Ovary (tissue), 9 donors: Measurements from ENCODE around the gene SLC2A5. TPM values are rescaled to one million over a fixed set of nuclear protein-coding genes. Genes with fewer than 3 reads are reported as not detected.
"Not testable (repeated sequence)": the region's sequence is repeated elsewhere in the genome, so short reads cannot be mapped to it uniquely, and the experiment has no call there.

ENCODE experiments used
- DNase-seq, 5 donors: peaks; one replicate each; pipeline ENCODE4 v3.0.0-alpha.2; 2019 to 2020
- H3K27ac ChIP-seq, 2 donors: fragments of 200-600 bp; one replicate each; pipeline versions ENCODE4 v1.5.1 to v1.8.0; 2019 to 2022
- H3K27me3 ChIP-seq: fragments of 200-600 bp; one replicate; pipeline ENCODE4 v1.8.0; 2022
- H3K36me3 ChIP-seq: fragments of 200-600 bp; sonication (generic); one replicate; pipeline ENCODE4 v1.5.1; 2019
- H3K4me1 ChIP-seq: one replicate; pipeline ENCODE4 v1.8.1; 2013; ENCODE audit warnings: mild to moderate bottlenecking, moderate library complexity; ENCODE audit not compliant: insufficient read depth
- H3K4me3 ChIP-seq: fragments of 200-600 bp; sonication (generic); one replicate; pipeline ENCODE4 v1.5.1; 2017
- H3K9me3 ChIP-seq, 2 donors: fragments of 200-600 bp in 1 of 2; sonication (generic) in 1 of 2; one replicate each; pipeline versions ENCODE4 v1.5.1 to v1.8.1; 2013 to 2019; ENCODE audit warnings: mild to moderate bottlenecking in 1 of 2, moderate library complexity in 1 of 2
- EP300 ChIP-seq: sonication (generic); formaldehyde crosslinking; IDR thresholded peaks from one replicate; pipeline ENCODE4 v1.6.1; 2017; ENCODE audit warnings: antibody characterized with exemption
- POLR2A ChIP-seq: fragments of 450-650 bp; IDR thresholded peaks from one replicate; pipeline ENCODE4 v1.6.1; 2017; ENCODE audit warnings: antibody characterized with exemption, mild to moderate bottlenecking, moderate library complexity
- WGBS, 3 donors: extraction: QIAGEN DNeasy Blood & Tissue Kit in 1 of 3; methylation state at CpG; one replicate each; pipeline versions ENCODE4 v1.1.5 to v1.1.7; 2013 to 2017; 5-methylcytosine and 5-hydroxymethylcytosine counted together
- intact Hi-C, 4 donors: fragments of 100-400 bp; cut with DNase I; formaldehyde crosslinking; loops; one replicate each; pipeline versions ENCODE4 v1.11.0 to v1.15.1; 2022 to 2023
- polyA plus RNA-seq, 2 donors: library from polyadenylated mRNA; stranded (reverse); fragments of 200-250 nt in 1 of 2; fragments of 350-450 nt in 1 of 2; fragmentation: Illumina TruSeq in 1 of 2; extraction: RNeasy Lipid Tissue Mini Kit (QIAGEN cat#74804) in 1 of 2; gene quantifications; one replicate each; pipeline ENCODE4 v1.2.3, GENCODE V29; 2013 to 2014
- total RNA-seq, 7 donors: library from RNA; depleted of rRNA in 2 of 7; stranded (reverse); fragments of >200 nt in 2 of 7; fragmentation: NEBNext Ultra II Directional in 3 of 7; extraction: Animal tissue kit (Norgen Biotek cat#: 25700) in 3 of 7; gene quantifications; one replicate each; pipeline versions ENCODE4 v1.1.0 to v1.2.4, GENCODE V29; 2016 to 2023
- TF ChIP-seq, protein P1 (sequence below), 3 donors: fragments of 450-650 bp in 2 of 3; fragments of 200-600 bp in 1 of 3; IDR thresholded peaks; one replicate each; pipeline versions ENCODE4 v1.5.1 to v1.8.0; 2016 to 2022; ENCODE audit warnings: antibody characterized with exemption in 3 of 3, mild to moderate bottlenecking in 1 of 3
- donor health status: DM: no; HTN: no; CAD: no; lungs with moderate emphysema.
- donor health status: DM: no; HTN: no; CAD: no.
- donor health status: Bipolar disorder and iron deficiency.
- donor health status: DM: yes; HTN: yes; CAD: no.
- donor health status: DM: no; HTN: no; CAD: no.
- donor health status: DM: yes; HTN: yes; CAD: no.

SLC2A5 gene
- total and polyA plus RNA-seq, 9 donors = 0.64 to 19.4 (median 5.6) TPM

DNA sequence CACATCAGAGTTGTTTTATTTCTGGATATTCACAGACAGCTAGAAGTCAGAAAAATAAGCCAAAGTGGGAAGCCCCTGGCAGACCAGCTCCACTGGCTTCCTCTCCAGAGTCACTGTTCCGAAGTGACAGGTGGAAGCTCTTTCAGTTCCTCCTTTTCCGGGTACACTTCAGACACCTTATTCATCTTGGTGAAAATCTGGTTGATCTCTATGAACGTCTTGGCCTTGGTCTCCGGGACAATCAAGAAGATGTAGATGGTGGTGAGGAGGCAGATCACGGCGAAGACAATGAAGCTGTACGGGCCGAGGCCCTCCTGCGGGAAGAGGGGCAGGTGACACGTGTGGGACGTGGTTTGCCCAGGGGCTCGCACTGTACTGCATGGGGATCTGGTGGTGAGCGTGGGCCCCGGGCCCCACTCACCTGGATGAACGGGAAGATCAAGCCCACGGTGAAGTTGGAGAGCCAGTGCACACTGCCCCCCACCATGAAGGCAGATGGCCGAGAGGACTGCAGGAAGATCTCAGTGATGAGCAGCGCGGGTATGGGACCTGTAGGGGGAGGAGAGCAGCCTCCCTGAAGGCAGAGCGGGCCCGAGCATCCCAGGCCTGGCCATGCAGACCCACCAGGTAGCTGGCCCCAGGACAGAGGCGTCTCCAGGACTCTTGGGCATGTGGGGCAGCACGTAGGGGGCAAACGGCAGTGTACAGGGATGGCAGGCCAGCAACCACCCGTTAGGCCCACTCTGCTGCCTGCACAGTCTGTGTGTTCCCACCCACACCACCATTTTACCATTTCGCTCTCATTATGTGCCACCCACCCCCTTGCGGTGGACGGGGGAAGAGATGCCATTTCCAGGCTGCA lies 31.7 kb downstream of the SLC2A5 start:
- 90 to 91% (median 91%) methylated on average over 28 of the region's 28 CpGs for WGBS, 3 donors
- H3K4me3 ChIP-seq = no peak overlapping the region
- intact Hi-C loops = no loop called here
- no peaks in the 10 kb centered on the region for H3K9me3 ChIP-seq
- no peaks in the 10 kb centered on the region for H3K36me3 ChIP-seq
- no peaks in the 10 kb centered on the region for H3K27me3 ChIP-seq
- TF ChIP-seq, protein P1, sequence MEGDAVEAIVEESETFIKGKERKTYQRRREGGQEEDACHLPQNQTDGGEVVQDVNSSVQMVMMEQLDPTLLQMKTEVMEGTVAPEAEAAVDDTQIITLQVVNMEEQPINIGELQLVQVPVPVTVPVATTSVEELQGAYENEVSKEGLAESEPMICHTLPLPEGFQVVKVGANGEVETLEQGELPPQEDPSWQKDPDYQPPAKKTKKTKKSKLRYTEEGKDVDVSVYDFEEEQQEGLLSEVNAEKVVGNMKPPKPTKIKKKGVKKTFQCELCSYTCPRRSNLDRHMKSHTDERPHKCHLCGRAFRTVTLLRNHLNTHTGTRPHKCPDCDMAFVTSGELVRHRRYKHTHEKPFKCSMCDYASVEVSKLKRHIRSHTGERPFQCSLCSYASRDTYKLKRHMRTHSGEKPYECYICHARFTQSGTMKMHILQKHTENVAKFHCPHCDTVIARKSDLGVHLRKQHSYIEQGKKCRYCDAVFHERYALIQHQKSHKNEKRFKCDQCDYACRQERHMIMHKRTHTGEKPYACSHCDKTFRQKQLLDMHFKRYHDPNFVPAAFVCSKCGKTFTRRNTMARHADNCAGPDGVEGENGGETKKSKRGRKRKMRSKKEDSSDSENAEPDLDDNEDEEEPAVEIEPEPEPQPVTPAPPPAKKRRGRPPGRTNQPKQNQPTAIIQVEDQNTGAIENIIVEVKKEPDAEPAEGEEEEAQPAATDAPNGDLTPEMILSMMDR (IDR thresholded peaks at IDR 0.05) = no peak
- TF ChIP-seq POLR2A (no peak), EP300 (no peak)
- no peak for DNase-seq
- no peak overlapping the region for H3K27ac ChIP-seq
- peaks cover 3% of the 10 kb centered on the region for H3K4me1 ChIP-seq

DNA sequence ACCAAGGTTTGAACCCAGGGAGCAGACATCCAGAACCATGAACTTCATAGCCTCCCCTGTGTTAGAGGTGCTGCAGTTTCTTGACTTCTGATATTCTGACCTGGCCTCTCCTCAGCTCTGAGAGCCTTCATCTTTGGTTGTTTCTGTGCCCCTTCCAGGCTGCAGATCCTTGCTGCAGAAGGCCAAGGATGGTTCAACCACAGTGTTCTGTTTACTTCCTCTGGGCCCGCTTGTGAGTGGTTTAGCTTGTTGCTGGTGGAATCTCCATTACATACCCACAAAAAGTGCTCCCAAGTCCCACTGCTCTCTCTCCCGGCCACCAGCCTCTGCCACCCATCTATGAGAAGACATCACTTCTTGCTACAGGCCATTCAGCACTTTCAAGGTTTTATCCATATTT lies 34.2 kb downstream of the SLC2A5 start:
- Histone ChIP-seq H3K36me3 (no peaks in the 10 kb centered on the region), H3K4me1 (peaks cover 3% of the 10 kb centered on the region), H3K27ac (no peak overlapping the region), H3K9me3 (no peaks in the 10 kb centered on the region), H3K4me3 (no peak overlapping the region), H3K27me3 (no peaks in the 10 kb centered on the region)
- no peak for DNase-seq
- 95 to 100% (median 97%) methylated on average over 2 of the region's 2 CpGs for WGBS, 3 donors
- no peak for TF ChIP-seq EP300
- TF ChIP-seq POLR2A = no peak
- intact Hi-C loops = no loop called here

DNA sequence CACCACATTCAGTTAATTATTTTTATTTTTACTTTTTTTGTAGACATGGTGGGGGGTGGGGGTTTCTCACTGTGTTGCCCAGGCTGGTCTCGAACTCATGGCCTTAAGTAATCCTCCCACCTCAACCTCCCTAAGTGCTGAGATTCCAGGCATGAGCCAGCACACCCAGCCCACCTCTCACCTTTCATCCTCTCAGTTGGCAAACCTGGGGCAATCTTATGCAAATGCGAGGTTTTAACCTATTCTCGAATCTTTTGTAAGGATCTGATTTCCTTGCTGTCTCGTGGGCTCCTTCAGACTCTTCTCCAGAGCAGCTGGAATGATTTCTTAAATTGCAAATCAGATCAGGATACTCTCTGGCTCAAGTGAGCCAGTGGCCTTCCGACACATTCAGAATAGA lies 36.1 kb downstream of the SLC2A5 start:
- DNase-seq = no peak
- intact Hi-C loops = no loop called here
- H3K9me3 ChIP-seq = no peaks in the 10 kb centered on the region
- H3K27ac ChIP-seq = no peak overlapping the region
- TF ChIP-seq POLR2A (no peak), EP300 (no peak)
- TF ChIP-seq, protein P1 (IDR thresholded peaks at IDR 0.05) = no peak
- H3K4me3 ChIP-seq = no peak overlapping the region
- WGBS, 3 donors = 72 to 81% (median 75%) methylated on average over 5 of the region's 5 CpGs
- H3K27me3 ChIP-seq = no peaks in the 10 kb centered on the region
- no peaks in the 10 kb centered on the region for H3K36me3 ChIP-seq
- no peaks in the 10 kb centered on the region for H3K4me1 ChIP-seq

DNA sequence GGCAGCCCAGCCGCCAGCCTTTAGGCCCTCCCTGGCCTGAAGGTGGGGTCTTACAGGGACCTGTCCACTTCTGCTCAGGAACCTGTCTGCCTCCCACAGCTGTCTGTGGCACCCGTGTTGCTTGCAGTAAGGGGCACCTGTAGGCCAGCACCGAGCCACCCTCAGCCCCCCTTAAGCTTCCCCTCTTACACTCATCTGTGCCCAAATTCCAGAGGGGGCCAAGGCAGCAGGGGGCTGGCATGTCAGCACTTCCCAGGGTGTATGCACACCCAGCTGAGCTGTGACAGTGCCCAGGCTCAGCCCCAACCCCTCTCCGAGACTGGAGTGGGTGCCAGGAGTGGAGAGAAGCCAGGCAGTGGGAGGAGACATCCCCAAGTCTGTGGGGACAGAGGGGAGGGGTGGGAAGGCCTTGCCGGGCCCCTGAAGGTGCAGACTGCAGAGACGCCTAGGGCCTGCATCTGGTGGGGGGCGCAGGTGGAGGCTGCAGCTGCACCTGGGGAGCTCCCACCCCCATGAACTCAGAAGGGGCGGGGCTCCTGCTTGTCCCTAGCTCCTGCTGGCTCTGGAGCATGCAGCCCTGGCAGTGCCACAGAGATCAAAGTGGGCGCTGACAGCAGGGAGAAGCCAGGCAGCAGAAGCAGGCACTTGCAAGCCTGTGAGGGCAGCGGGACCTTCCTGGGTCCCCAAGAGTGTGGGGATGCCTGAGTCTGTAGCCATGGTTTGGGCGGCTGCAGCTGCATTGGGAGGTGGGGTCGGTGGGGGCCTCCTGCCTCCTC lies 37.8 kb downstream of the SLC2A5 start:
- no peak overlapping the region for H3K27ac ChIP-seq
- intact Hi-C loops = no loop called here
- TF ChIP-seq, protein P1 (IDR thresholded peaks at IDR 0.05) = no peak
- TF ChIP-seq EP300 (no peak), POLR2A (no peak)
- H3K27me3 ChIP-seq = no peaks in the 10 kb centered on the region
- H3K9me3 ChIP-seq = no peaks in the 10 kb centered on the region
- no peak overlapping the region for H3K4me3 ChIP-seq
- H3K4me1 ChIP-seq = no peaks in the 10 kb centered on the region
- no peak for DNase-seq
- no peaks in the 10 kb centered on the region for H3K36me3 ChIP-seq
- WGBS, 3 donors = 89 to 95% (median 90%) methylated on average over 12 of the region's 12 CpGs

DNA sequence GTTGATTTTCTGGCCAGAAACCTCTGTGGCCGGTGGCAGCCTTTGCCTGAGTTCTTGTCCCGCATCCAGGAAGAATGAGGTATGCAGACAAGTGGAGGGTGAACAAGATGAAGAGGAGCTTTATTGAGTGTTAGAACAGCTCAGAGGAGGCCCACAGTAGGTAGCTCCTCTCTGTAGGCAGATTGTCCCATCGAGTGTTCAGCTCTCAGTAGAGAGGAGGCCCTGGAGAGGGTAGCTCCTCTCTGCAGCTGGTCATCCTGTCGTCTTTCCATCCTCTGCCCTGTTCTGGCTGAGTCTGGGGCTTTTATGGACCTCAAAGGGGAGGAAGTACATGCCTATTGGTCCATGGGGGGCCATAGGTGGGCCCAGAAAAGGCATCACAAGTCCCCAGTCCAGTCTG lies 38.4 kb downstream of the SLC2A5 start:
- H3K36me3 ChIP-seq, H3K27ac ChIP-seq, intact Hi-C loops, DNase-seq, H3K27me3 ChIP-seq, H3K4me3 ChIP-seq, H3K9me3 ChIP-seq, H3K4me1 ChIP-seq: not testable (repeated sequence)
- 92 to 96% (median 93%) methylated on average over 4 of the region's 4 CpGs for WGBS, 3 donors
